GM12875 (cell line): ENCODE results near the gene PLOD1.
"Not testable (repeated sequence)": the region's sequence is repeated elsewhere in the genome, so short reads cannot be mapped to it uniquely, and the experiment has no call there.

ENCODE experiments used
- H3K4me3 ChIP-seq: one replicate; pipeline ENCODE4 v1.5.1; 2011; ENCODE audit warnings: low read depth, low read length, control low read depth
- TF ChIP-seq, protein P1 (sequence below): IDR thresholded peaks from 2 replicates; pipeline ENCODE4 v1.5.1; 2011; ENCODE audit warnings: low read depth, mild to moderate bottlenecking, control low read depth, inconsistent platforms, low read length, moderate library complexity, borderline replicate concordance; ENCODE audit not compliant: insufficient read depth

Gene PLOD1

DNA sequence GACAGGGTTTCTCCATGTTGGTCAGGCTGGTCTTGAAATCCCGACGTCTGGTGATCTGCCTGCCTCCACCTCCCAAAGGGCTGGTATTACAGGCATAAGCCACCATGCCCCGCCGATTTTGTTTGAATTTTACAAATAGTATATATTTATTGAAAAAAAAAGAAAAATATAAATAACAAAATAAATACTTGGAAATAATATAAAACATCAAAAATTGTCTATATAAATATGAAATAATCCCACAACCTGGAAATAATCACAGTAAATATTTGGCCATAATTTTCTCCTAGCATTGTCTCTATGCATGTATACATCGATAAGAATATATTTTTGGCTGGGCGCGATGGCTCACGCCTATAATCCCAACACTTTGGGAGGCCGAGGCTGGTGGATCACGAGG is 2.7 kb upstream of the PLOD1 start:
- TF ChIP-seq, protein P1, sequence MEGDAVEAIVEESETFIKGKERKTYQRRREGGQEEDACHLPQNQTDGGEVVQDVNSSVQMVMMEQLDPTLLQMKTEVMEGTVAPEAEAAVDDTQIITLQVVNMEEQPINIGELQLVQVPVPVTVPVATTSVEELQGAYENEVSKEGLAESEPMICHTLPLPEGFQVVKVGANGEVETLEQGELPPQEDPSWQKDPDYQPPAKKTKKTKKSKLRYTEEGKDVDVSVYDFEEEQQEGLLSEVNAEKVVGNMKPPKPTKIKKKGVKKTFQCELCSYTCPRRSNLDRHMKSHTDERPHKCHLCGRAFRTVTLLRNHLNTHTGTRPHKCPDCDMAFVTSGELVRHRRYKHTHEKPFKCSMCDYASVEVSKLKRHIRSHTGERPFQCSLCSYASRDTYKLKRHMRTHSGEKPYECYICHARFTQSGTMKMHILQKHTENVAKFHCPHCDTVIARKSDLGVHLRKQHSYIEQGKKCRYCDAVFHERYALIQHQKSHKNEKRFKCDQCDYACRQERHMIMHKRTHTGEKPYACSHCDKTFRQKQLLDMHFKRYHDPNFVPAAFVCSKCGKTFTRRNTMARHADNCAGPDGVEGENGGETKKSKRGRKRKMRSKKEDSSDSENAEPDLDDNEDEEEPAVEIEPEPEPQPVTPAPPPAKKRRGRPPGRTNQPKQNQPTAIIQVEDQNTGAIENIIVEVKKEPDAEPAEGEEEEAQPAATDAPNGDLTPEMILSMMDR, result no peak
- no peak overlapping the region for H3K4me3 ChIP-seq

DNA sequence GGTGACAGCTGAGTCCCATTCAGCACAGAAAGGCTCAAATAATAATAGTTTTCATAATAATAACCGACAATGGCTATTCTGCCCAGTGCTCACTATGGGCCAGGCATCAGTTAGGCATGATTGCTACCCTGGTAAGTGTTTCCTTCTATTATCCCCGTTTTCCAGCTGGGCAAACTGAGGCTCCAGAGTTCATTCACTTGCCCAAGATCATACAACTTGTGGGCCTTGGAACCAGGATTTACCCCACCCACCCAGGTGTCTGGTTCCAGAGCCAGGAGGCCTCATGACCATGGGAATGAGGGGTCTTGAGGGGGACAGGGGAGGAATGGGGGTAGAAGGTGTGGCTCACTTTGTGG is 518 bp downstream of the PLOD1 start:
- TF ChIP-seq, protein P1, result no peak
- peak overlapping the region; percentile 66 for H3K4me3 ChIP-seq

DNA sequence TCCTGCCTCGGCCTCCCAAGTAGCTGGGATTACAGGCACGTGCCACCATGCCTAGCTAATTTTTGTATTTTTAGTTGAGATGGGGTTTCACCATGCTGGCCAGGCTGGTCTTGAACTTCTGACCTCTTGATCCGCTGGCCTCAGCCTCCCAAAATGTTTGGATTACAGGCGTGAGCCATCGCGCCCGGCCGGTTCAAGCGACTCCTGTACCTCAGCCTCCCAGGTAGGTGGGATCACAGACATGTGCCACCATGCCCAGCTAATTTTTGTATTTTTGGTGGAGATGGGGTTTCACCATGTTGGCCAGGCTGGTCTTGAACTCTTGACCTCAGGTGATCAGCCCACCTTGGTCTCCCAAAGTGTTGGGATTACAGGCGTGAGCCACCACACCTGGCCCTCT is 1.2 kb downstream of the PLOD1 start:
- H3K4me3 ChIP-seq, result not testable (repeated sequence)

DNA sequence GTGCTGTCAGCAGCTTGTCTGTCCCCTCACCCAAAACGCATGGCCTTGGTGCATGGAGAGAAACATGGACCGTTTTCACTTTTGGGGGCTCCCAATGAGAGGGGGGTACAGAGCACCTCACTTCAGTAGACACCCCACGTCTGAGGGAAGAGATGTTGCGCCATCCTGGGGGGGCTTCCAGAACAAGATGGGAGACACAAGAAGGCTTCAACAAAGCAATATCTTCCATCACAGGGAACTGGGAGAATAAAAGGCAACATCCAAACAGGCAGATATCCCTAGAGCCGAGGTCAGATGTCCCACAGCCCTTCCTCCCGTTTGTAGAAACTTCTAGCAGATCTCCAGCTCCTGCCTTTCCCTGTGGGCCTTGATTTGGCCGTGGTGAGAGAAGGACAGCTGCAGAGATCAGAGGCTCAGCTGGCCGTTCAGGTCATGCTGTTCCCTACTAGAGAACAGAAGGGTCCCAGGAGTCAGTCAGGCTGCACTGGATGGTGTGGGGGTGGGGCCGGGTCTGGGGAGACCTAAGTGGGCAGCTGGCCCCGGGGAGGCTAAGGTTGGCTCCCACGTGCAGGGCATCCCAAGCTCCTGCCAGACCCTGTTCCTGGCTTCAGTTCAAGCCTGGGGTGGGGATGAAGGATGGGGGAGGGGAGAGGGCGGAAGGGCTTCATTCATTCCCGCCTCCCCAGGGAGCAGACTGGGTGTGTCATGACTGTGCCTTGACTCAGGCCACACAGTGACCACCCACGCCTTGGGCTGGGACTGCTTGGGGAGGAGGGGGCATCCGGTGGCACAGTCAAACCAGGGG is 4.4 kb downstream of the PLOD1 start:
- TF ChIP-seq, protein P1, result no peak
- no peak overlapping the region for H3K4me3 ChIP-seq

DNA sequence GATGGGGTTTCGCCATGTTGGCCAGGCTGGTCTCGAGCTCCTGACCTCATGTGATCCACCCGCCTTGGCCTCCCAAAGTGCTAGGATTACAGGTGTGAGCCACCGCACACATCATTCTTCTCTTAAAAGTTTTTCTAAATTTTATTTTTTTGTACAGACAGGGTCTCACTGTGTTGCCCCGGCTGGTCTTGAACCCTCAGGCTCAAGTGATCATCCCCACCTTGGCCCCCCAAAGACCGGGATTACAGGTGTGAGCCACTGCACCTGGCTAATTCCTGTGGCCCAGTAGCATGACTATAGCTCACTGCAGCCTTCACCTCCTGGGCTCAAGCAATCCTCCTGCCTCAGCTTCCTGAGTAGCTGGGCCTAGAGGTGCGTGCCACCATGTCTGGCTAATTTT is 5.3 kb downstream of the PLOD1 start:
- H3K4me3 ChIP-seq, result not testable (repeated sequence)

DNA sequence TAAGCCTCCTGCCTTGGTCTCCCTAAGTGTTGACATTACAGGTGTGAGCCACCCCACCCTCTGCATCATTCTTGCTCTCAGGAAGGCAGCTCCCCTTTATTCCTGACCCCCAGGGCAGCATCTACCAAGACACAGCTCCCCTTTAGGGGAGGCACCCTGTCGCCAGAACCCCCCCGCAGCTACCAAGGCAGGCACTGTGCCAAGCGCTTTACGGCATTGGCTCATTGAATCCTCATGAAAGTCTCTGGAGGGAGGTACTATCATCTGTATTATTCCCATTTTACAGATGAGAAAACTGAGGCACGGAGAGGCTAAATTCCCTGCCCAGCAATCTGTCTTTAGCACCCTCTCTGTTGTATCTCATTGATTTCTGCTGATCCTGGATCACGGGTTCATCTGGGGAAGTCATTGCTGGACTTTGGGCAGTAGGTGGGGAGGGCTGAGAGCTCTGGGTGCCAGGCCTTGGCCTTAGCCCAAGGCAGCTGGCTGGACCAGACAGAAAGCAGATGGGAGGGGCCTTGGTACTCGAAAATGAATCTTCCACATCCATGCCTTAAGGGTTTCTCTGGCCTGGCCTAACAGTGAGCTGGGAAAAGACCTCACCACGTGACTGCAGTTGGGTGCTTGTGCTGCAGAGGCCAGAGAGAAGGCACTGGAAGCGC is 5.9 kb downstream of the PLOD1 start:
- TF ChIP-seq, protein P1, result no peak
- H3K4me3 ChIP-seq, result no peak overlapping the region

DNA sequence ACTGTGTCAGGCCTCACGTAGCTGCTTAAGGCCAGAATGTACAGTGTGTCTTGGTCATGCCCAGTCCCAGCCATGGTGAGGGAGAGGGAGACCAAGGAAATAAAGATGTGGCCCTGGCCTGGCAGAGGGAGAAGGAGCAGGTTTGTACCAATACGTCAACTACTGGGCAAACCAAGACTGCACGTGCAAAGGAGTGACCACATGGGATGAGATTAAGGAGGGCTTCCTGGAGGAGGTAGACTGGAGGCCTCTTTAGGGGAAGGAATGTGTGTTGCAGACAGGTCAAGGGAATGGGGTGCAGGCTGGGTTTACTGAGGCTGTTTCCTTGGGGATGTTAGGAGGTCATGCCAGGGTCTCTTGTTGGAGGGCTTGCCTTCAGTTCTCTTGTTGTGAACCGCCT is 7.8 kb downstream of the PLOD1 start:
- TF ChIP-seq, protein P1, result no peak
- no peak overlapping the region for H3K4me3 ChIP-seq

DNA sequence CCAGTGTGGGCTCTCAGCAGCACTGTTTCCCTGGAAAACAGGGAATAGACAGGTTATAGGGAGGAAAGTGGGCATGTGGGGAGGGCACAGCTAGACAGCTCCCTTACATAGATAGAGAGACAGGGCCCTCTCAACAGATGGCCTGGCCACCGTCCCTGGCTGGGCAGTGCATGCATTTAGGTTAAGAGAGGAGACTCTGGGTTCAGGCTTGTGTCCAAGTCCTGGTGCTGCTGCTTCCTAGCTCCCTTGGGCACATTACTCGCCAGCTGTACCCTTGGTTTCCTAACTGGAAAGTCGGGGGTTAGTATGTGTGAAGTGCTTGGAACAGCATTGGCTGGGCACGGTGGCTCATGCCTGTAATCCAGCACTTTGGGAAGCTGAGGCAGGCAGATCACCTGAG is 9.1 kb downstream of the PLOD1 start:
- H3K4me3 ChIP-seq, result no peak overlapping the region
- TF ChIP-seq, protein P1, result no peak
